A673 (cell line): ENCODE data around the gene SCCPDH. TPM values are rescaled to one million over a fixed set of nuclear protein-coding genes. Genes with fewer than 3 reads are reported as not detected.
"Not testable (repeated sequence)": the region's sequence is repeated elsewhere in the genome, so short reads cannot be mapped to it uniquely, and the experiment has no call there.

Experiments used
- BruUV-seq: library from RNA; stranded (reverse); fragments of 400-500 nt; replicated peaks from 2 replicates; lab custom pipeline; 2021; lab: Mats Ljungman, UMichigan
- CTCF ChIA-PET: fragments of 300-600 bp; sonication (Branson Sonifier 250); formaldehyde crosslinking; loops from one replicate; lab custom pipeline; 2022; ENCODE audit warnings: antibody characterized with exemption; lab: Charles Lee
- POLR2A ChIA-PET: fragments of 300-600 bp; sonication (Branson Sonifier 250); formaldehyde crosslinking; loops from one replicate; lab custom pipeline; 2022; ENCODE audit warnings: antibody characterized with exemption; ENCODE audit not compliant: low non-redundant PET; lab: Charles Lee
- DNase-seq: peaks from one replicate; pipeline ENCODE4 v3.0.0-alpha.2; 2015; ENCODE audit warnings: low spot score
- H3K27ac ChIP-seq: fragments of 200-600 bp; sonication (generic); 2 replicates; pipeline ENCODE4 v1.5.1; 2016; ENCODE audit warnings: mixed run types, low read depth, mild to moderate bottlenecking, mixed read lengths, antibody characterized with exemption, low read length; ENCODE audit not compliant: poor library complexity, severe bottlenecking
- H3K27me3 ChIP-seq: fragments of 200-600 bp; sonication (generic); replicated peaks from 2 replicates; pipeline ENCODE4 v1.6.1; 2017; ENCODE audit warnings: mixed run types, low read depth, mild to moderate bottlenecking, mixed read lengths, antibody characterized with exemption, low read length; ENCODE audit not compliant: insufficient read depth, poor library complexity
- H3K36me3 ChIP-seq: fragments of 200-600 bp; sonication (generic); 2 replicates; pipeline ENCODE4 v1.6.1; 2016; ENCODE audit warnings: mixed run types, mild to moderate bottlenecking, mixed read lengths, antibody characterized with exemption, low read length; ENCODE audit not compliant: insufficient read depth, poor library complexity, severe bottlenecking
- H3K4me1 ChIP-seq: fragments of 200-600 bp; sonication (generic); 2 replicates; pipeline ENCODE4 v1.6.1; 2017; ENCODE audit warnings: mixed run types, mild to moderate bottlenecking, mixed read lengths, antibody characterized with exemption, low read length; ENCODE audit not compliant: insufficient read depth, poor library complexity, severe bottlenecking
- H3K4me3 ChIP-seq: fragments of 200-600 bp; sonication (generic); 2 replicates; pipeline ENCODE4 v1.5.1; 2016; ENCODE audit warnings: low read depth, mixed run types, mild to moderate bottlenecking, mixed read lengths, low read length; ENCODE audit not compliant: poor library complexity, severe bottlenecking
- H3K9me3 ChIP-seq: fragments of 200-600 bp; sonication (generic); 2 replicates; pipeline ENCODE4 v1.6.1; 2016; ENCODE audit warnings: mixed run types, low read depth, mild to moderate bottlenecking, mixed read lengths, antibody characterized with exemption, low read length; ENCODE audit not compliant: poor library complexity, severe bottlenecking
- EZH2 ChIP-seq: fragments of 200-600 bp; sonication (generic); IDR thresholded peaks from 2 replicates; pipeline ENCODE4 v1.6.1; 2017; ENCODE audit warnings: borderline replicate concordance, low read depth, mild to moderate bottlenecking, mixed read lengths, antibody characterized with exemption, low read length; ENCODE audit not compliant: poor library complexity, severe bottlenecking
- intact Hi-C: fragments of 100-400 bp; cut with micrococcal nuclease; formaldehyde crosslinking; loops from one replicate; pipeline ENCODE4 v1.10.0; 2022; ENCODE audit not compliant: unreplicated experiment
- total RNA-seq: library from RNA; stranded (reverse); gene quantifications from 2 replicates; pipeline ENCODE4 v1.2.3, GENCODE V29; 2021
- TF ChIP-seq, protein P1 (sequence below): fragments of 300-800, 200-600 bp; sonication (generic); conservative IDR thresholded peaks from 2 replicates; pipeline ENCODE4 v1.5.1; 2017; ENCODE audit warnings: low read depth, mild to moderate bottlenecking, antibody characterized with exemption, low read length, moderate library complexity, mixed read lengths

The SCCPDH gene
- total RNA-seq, 1 experiment from 2014 or later = 41.7 TPM

DNA sequence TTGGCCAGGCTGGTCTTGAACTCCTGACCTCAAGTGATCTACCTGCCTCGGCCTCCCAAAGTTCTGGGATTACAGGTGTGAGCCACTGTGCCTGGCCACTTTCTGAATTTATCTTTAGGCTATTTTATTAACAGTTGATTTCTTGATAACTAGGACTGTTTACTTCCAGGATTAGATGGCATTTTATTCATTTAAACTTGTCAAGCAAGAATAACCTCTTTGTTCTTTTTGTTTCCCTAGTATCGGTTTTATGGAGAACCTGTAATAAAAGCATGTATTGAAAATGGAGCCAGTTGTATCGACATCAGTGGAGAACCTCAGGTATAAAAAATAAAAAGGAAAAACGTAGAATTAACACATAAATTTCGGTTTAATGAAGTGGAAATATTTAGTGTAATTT is 11.5 kb downstream of the SCCPDH start:
- Histone ChIP-seq H3K36me3 (peaks cover 48% of the 10 kb centered on the region), H3K27ac (no peak overlapping the region), H3K4me1 (no peaks in the 10 kb centered on the region), H3K4me3 (no peak overlapping the region), H3K27me3 (no peaks in the 10 kb centered on the region), H3K9me3 (no peaks in the 10 kb centered on the region)
- intact Hi-C loops = no loop called here
- POLR2A ChIA-PET = no interaction called here
- no peak for DNase-seq
- CTCF ChIA-PET = no interaction called here
- BruUV-seq = no TSS peak
- TF ChIP-seq, protein P1, sequence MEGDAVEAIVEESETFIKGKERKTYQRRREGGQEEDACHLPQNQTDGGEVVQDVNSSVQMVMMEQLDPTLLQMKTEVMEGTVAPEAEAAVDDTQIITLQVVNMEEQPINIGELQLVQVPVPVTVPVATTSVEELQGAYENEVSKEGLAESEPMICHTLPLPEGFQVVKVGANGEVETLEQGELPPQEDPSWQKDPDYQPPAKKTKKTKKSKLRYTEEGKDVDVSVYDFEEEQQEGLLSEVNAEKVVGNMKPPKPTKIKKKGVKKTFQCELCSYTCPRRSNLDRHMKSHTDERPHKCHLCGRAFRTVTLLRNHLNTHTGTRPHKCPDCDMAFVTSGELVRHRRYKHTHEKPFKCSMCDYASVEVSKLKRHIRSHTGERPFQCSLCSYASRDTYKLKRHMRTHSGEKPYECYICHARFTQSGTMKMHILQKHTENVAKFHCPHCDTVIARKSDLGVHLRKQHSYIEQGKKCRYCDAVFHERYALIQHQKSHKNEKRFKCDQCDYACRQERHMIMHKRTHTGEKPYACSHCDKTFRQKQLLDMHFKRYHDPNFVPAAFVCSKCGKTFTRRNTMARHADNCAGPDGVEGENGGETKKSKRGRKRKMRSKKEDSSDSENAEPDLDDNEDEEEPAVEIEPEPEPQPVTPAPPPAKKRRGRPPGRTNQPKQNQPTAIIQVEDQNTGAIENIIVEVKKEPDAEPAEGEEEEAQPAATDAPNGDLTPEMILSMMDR = no peak
- no peak for TF ChIP-seq EZH2

DNA sequence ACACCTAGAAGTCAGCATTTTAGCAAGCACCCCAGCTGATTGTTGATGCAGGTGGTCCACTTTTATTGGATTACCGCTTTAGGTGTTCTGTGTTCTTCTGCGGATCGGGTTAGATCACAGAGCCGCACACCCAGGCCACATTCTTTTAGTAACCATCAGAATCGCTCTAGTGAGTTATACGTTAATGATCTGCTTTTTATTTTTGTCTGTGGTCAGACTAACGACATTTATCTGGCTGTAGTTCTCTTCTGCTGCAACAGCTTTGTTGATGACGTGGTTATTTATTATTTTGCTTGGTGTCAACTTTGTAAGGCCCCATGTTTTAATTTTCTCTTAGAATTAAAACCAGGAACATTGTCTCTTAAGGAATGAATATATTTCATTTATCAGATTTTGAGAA is 18.2 kb downstream of the SCCPDH start:
- Histone ChIP-seq H3K4me3 (no peak overlapping the region), H3K4me1 (no peaks in the 10 kb centered on the region), H3K27me3 (no peaks in the 10 kb centered on the region), H3K36me3 (peaks cover 23% of the 10 kb centered on the region), H3K9me3 (no peaks in the 10 kb centered on the region), H3K27ac (no peak overlapping the region)
- intact Hi-C loops = no loop called here
- TF ChIP-seq EZH2 = no peak
- TF ChIP-seq, protein P1 = no peak
- ChIA-PET POLR2A (no interaction called here), CTCF (no interaction called here)
- DNase-seq = no peak
- BruUV-seq = no TSS peak

DNA sequence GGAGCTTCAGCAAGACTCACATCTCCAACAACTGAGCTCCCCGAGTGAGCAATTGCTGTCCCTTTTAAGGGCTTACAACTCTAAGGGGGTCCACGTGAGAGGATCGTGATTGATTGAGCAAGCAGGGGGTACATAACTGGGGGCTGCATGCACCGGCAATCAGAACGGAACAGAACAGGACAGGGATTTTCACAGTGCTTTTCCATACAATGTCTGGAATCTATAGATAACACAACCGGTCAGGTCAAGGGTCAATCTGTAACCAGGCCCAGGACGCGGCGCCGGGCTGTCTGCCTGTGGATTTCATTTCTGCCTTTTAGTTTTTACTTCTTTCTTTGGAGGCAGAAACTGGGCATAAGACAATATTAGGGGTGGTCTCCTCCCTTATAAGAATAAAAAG is 21.9 kb downstream of the SCCPDH start:
- H3K27ac ChIP-seq, H3K27me3 ChIP-seq, intact Hi-C loops, POLR2A ChIA-PET, H3K9me3 ChIP-seq, CTCF ChIA-PET, BruUV-seq, H3K4me1 ChIP-seq, DNase-seq, H3K4me3 ChIP-seq: not testable (repeated sequence)
- peaks cover 12% of the 10 kb centered on the region for H3K36me3 ChIP-seq

DNA sequence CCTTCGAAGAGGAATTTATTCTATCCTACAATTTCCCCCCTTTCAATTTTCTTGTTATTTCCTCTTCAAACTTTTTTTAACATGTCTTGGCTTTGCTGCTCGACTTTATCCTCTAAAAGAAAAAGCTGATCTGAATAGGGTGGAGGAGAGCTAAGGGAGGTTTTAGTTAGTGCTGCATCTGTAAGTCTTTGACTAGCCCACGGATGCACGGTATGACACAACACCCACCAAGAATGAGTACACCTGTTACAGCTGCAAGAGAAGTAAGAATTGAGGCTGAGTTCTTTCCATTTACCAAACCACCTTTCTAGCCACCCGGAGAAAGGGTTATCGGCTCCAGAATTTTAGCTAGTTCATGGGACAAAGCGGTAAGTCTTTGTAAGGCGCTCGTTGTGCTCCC is 23.8 kb downstream of the SCCPDH start:
- intact Hi-C loops = no loop called here

More for the DNA sequence above, 23.8 kb downstream of the SCCPDH start:
- no peaks in the 10 kb centered on the region for H3K4me1 ChIP-seq
- DNase-seq = no peak
- H3K27me3 ChIP-seq = no peaks in the 10 kb centered on the region
- no peak overlapping the region for H3K27ac ChIP-seq
- TF ChIP-seq, protein P1 = no peak
- TF ChIP-seq EZH2 = no peak
- BruUV-seq = no TSS peak
- H3K36me3 ChIP-seq = no peaks in the 10 kb centered on the region
- H3K4me3 ChIP-seq = no peak overlapping the region
- H3K9me3 ChIP-seq = no peaks in the 10 kb centered on the region
- POLR2A ChIA-PET = no interaction called here
- CTCF ChIA-PET = no interaction called here
